DOHH2 (cell line): ENCODE measurements around the gene TMEM255B.

Experiments
- EZH2phosphoT487 ChIP-seq: fragments of 200-600 bp; sonication (generic); IDR thresholded peaks from 2 replicates; pipeline ENCODE4 v1.6.1; 2017; ENCODE audit warnings: borderline replicate concordance, mild to moderate bottlenecking, antibody characterized with exemption, low read length, moderate library complexity, mixed read lengths
- TF ChIP-seq, protein P1 (sequence below): fragments of 200-600 bp; sonication (generic); IDR thresholded peaks from one replicate; pipeline ENCODE4 v1.5.1; 2014; ENCODE audit warnings: antibody characterized with exemption, mild to moderate bottlenecking, low read depth, low read length; ENCODE audit not compliant: poor library complexity, severe bottlenecking

GRCh38 chr13:113806104-113806471 is 47.1 kb downstream of the TMEM255B start:
- TF ChIP-seq, protein P1, sequence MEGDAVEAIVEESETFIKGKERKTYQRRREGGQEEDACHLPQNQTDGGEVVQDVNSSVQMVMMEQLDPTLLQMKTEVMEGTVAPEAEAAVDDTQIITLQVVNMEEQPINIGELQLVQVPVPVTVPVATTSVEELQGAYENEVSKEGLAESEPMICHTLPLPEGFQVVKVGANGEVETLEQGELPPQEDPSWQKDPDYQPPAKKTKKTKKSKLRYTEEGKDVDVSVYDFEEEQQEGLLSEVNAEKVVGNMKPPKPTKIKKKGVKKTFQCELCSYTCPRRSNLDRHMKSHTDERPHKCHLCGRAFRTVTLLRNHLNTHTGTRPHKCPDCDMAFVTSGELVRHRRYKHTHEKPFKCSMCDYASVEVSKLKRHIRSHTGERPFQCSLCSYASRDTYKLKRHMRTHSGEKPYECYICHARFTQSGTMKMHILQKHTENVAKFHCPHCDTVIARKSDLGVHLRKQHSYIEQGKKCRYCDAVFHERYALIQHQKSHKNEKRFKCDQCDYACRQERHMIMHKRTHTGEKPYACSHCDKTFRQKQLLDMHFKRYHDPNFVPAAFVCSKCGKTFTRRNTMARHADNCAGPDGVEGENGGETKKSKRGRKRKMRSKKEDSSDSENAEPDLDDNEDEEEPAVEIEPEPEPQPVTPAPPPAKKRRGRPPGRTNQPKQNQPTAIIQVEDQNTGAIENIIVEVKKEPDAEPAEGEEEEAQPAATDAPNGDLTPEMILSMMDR: no peak
- no peak for TF ChIP-seq EZH2phosphoT487
